SU-DHL-6 (cell line): ENCODE data around the gene COL5A1.

Experiments
- H2AFZ ChIP-seq: fragments of 200-600 bp; sonication (generic); 2 replicates; pipeline ENCODE4 v1.6.1; 2014; ENCODE audit warnings: low read depth, mild to moderate bottlenecking, moderate library complexity, mixed read lengths, antibody characterized with exemption, low read length; ENCODE audit not compliant: severe bottlenecking
- H3F3A ChIP-seq: fragments of 200-600 bp; shearing (Covaris generic); 2 replicates; pipeline ENCODE4 v1.6.0; 2016; ENCODE audit warnings: antibody characterized with exemption, mild to moderate bottlenecking; ENCODE audit not compliant: insufficient read depth
- H3K27ac ChIP-seq: fragments of 200-600 bp; sonication (generic); 2 replicates; pipeline ENCODE4 v1.5.1; 2016; ENCODE audit warnings: low read depth, mild to moderate bottlenecking, low read length, moderate library complexity, mixed read lengths
- H3K27me3 ChIP-seq: fragments of 200-600 bp; sonication (generic), shearing (Covaris generic); 2 replicates; pipeline ENCODE4 v1.6.0; 2014; ENCODE audit warnings: mild to moderate bottlenecking, low read length
- H3K36me3 ChIP-seq: fragments of 200-600 bp; sonication (generic); 2 replicates; pipeline ENCODE4 v1.6.1; 2014; ENCODE audit warnings: mild to moderate bottlenecking, low read length, mixed read lengths
- H3K4me2 ChIP-seq: fragments of 300-600, 200-600 bp; shearing (Covaris generic), sonication (generic); 2 replicates; pipeline ENCODE4 v1.6.0; 2014; ENCODE audit warnings: low read length, low read depth, mild to moderate bottlenecking; ENCODE audit not compliant: poor library complexity, severe bottlenecking
- H3K4me3 ChIP-seq: fragments of 200-600 bp; sonication (generic); 2 replicates; pipeline ENCODE4 v1.5.1; 2014; ENCODE audit warnings: antibody characterized with exemption, low read length, mild to moderate bottlenecking, mixed read lengths; ENCODE audit not compliant: insufficient read depth, poor library complexity, severe bottlenecking
- H3K79me2 ChIP-seq: fragments of 200-600 bp; sonication (generic); 2 replicates; pipeline ENCODE4 v1.6.1; 2014; ENCODE audit warnings: mild to moderate bottlenecking, low read length, moderate library complexity; ENCODE audit not compliant: insufficient read depth
- H3K9ac ChIP-seq: fragments of 200-600 bp; sonication (generic); 2 replicates; pipeline ENCODE4 v1.7.0; 2014; ENCODE audit warnings: mild to moderate bottlenecking, low read length
- H3K9me2 ChIP-seq: fragments of 200-600 bp; sonication (generic); replicated peaks from 2 replicates; pipeline ENCODE4 v1.6.1; 2014; ENCODE audit warnings: low read length; ENCODE audit not compliant: insufficient read depth
- H3K9me3 ChIP-seq: fragments of 200-600 bp; sonication (generic); 2 replicates; pipeline ENCODE4 v1.6.1; 2014; ENCODE audit warnings: low read length, mixed read lengths; ENCODE audit not compliant: insufficient read depth
- H4K20me1 ChIP-seq: fragments of 200-600 bp; sonication (generic); 2 replicates; pipeline ENCODE4 v1.6.1; 2014; ENCODE audit warnings: low read depth, mild to moderate bottlenecking, antibody characterized with exemption, low read length, moderate library complexity, mixed read lengths
- EZH2phosphoT487 ChIP-seq: fragments of 200-600 bp; sonication (generic), shearing (Covaris generic); conservative IDR thresholded peaks from 2 replicates; pipeline ENCODE4 v1.6.1; 2018; ENCODE audit warnings: mild to moderate bottlenecking, antibody characterized with exemption, low read length, moderate library complexity, mixed read lengths
- TF ChIP-seq, protein P1 (sequence below): fragments of 200-600 bp; sonication (generic); IDR thresholded peaks from one replicate; pipeline ENCODE4 v1.5.1; 2017; ENCODE audit warnings: antibody characterized with exemption, mild to moderate bottlenecking, low read length, moderate library complexity; ENCODE audit not compliant: insufficient read depth, poor library complexity, severe bottlenecking

Gene COL5A1

DNA sequence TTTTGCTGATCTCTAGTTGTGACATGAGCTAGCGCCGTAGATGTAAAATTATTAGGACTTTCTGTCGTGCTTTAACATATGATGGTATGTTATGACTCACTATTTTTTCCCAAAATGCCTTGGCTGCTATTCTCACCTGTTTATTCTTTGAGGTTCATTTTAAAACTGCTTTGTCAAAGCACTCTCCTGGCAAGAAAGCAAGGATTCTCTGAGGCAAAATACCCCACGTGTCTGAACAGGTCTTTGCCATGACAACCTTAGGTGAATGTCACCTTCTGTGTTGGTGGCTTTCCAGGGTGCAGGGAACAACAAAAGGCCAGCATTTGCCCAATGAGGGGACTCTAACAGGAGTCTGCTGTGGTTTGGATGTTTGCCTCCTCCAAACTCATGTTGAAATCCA, 30.6 kb upstream of the COL5A1 start:
- Histone ChIP-seq H3K9me2 (no peaks in the 10 kb centered on the region), H3K4me2 (no peak overlapping the region), H3F3A (no peaks in the 10 kb centered on the region), H4K20me1 (no peaks in the 10 kb centered on the region), H3K9me3 (no peaks in the 10 kb centered on the region), H3K27ac (no peak overlapping the region), H3K36me3 (no peaks in the 10 kb centered on the region), H3K79me2 (no peaks in the 10 kb centered on the region), H2AFZ (no peak overlapping the region), H3K4me3 (no peak overlapping the region), H3K9ac (no peak overlapping the region), H3K27me3 (no peaks in the 10 kb centered on the region)
- TF ChIP-seq, protein P1, sequence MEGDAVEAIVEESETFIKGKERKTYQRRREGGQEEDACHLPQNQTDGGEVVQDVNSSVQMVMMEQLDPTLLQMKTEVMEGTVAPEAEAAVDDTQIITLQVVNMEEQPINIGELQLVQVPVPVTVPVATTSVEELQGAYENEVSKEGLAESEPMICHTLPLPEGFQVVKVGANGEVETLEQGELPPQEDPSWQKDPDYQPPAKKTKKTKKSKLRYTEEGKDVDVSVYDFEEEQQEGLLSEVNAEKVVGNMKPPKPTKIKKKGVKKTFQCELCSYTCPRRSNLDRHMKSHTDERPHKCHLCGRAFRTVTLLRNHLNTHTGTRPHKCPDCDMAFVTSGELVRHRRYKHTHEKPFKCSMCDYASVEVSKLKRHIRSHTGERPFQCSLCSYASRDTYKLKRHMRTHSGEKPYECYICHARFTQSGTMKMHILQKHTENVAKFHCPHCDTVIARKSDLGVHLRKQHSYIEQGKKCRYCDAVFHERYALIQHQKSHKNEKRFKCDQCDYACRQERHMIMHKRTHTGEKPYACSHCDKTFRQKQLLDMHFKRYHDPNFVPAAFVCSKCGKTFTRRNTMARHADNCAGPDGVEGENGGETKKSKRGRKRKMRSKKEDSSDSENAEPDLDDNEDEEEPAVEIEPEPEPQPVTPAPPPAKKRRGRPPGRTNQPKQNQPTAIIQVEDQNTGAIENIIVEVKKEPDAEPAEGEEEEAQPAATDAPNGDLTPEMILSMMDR = no peak
- TF ChIP-seq EZH2phosphoT487 = no peak

DNA sequence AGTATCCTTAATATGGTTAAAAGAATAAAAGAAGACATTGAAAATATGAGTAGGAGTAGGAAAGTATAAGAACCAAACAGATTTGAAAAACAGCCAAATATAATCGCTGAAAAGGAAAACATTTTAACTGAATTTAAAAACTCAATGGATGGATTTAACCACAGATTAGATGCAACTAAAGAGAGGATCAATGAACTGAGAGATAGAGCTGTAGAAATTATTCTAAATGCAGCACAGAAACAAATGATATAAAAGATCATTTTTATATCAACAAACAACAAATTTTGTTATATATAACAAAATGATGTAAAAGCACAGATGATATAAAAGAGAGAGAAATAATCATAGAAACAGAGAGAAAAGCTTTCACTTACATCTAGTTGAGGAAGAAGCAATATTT, 29.3 kb upstream of the COL5A1 start:
- H3K36me3 ChIP-seq = no peaks in the 10 kb centered on the region
- H3K9me2 ChIP-seq = no peaks in the 10 kb centered on the region
- no peaks in the 10 kb centered on the region for H4K20me1 ChIP-seq
- no peak overlapping the region for H3K4me2 ChIP-seq
- H3K27ac ChIP-seq = no peak overlapping the region
- no peaks in the 10 kb centered on the region for H3K79me2 ChIP-seq
- H3K4me3 ChIP-seq = no peak overlapping the region
- no peak overlapping the region for H3K9ac ChIP-seq
- H2AFZ ChIP-seq = no peak overlapping the region
- TF ChIP-seq EZH2phosphoT487 = no peak
- TF ChIP-seq, protein P1 = no peak
- H3K9me3 ChIP-seq = no peaks in the 10 kb centered on the region
- H3F3A ChIP-seq = no peaks in the 10 kb centered on the region
- H3K27me3 ChIP-seq = no peaks in the 10 kb centered on the region

DNA sequence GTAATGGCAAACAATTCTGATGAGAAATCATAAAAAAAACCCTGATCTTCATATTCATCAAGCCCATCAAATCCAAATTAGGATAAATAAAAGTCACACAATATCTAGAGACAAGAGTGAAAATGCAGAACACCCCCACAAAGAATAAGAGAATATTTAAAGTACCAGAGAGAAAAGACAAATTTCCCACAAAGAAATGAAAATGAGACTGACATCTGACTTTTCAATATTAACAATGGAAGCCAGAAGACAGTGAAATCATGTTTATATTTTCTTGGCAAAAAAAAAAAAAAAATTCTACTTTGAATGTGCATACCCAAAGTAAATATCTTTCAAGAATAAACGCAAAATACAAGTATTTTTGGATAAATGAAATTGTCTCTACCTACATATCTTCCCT, 28.9 kb upstream of the COL5A1 start:
- no peak overlapping the region for H3K4me2 ChIP-seq

More for the DNA sequence above, 28.9 kb upstream of the COL5A1 start:
- no peaks in the 10 kb centered on the region for H3K27me3 ChIP-seq
- no peak overlapping the region for H3K4me3 ChIP-seq
- no peaks in the 10 kb centered on the region for H3K9me3 ChIP-seq
- no peaks in the 10 kb centered on the region for H3K9me2 ChIP-seq
- H3K27ac ChIP-seq = no peak overlapping the region
- no peak overlapping the region for H3K9ac ChIP-seq
- no peaks in the 10 kb centered on the region for H3K79me2 ChIP-seq
- no peaks in the 10 kb centered on the region for H3K36me3 ChIP-seq
- TF ChIP-seq, protein P1 = no peak
- no peak for TF ChIP-seq EZH2phosphoT487
- H4K20me1 ChIP-seq = no peaks in the 10 kb centered on the region
- H3F3A ChIP-seq = no peaks in the 10 kb centered on the region
- H2AFZ ChIP-seq = no peak overlapping the region
